Measurements from ENCODE around the gene MYORG.

- no peak for TF ChIP-seq CTCF (IDR thresholded peaks at IDR 0.05)
- no peak for TF ChIP-seq EP300 (IDR thresholded peaks at IDR 0.05)
- no peak for TF ChIP-seq POLR2A (IDR thresholded peaks at IDR 0.05; ENCODE audit: low read depth)
- TF ChIP-seq POLR2AphosphoS5 (IDR thresholded peaks at IDR 0.05) = peak; percentile 87 to 88
Observed at GRCh38 chr9:34380511-34381315, 4.0 kb upstream of the MYORG start.
